DOHH2 (cell line): ENCODE data around the gene IDNK.

ENCODE experiments used
- H3F3A ChIP-seq: fragments of 200-600 bp; sonication (generic), shearing (Covaris generic); 2 replicates; pipeline ENCODE4 v1.6.0; 2016; ENCODE audit warnings: antibody characterized with exemption, mild to moderate bottlenecking; ENCODE audit not compliant: control insufficient read depth, insufficient read depth
- H3K27ac ChIP-seq: fragments of 200-600 bp; sonication (generic); 2 replicates; pipeline ENCODE4 v1.5.1; 2014; ENCODE audit warnings: low read depth, mild to moderate bottlenecking, low read length, moderate library complexity
- H3K27me3 ChIP-seq: fragments of 200-600 bp; sonication (generic); 2 replicates; pipeline ENCODE4 v1.6.1; 2014; ENCODE audit warnings: mild to moderate bottlenecking, low read length, mixed read lengths; ENCODE audit not compliant: control insufficient read depth
- H3K36me3 ChIP-seq: fragments of 200-600 bp; sonication (generic); 2 replicates; pipeline ENCODE4 v1.6.1; 2014; ENCODE audit warnings: mild to moderate bottlenecking, low read length, moderate library complexity, mixed read lengths; ENCODE audit not compliant: control insufficient read depth
- H3K4me1 ChIP-seq: fragments of 200-600 bp; sonication (generic); 2 replicates; pipeline ENCODE4 v1.6.1; 2014; ENCODE audit warnings: mild to moderate bottlenecking, low read length, mixed read lengths; ENCODE audit not compliant: control insufficient read depth
- H3K4me2 ChIP-seq: fragments of 200-600 bp; sonication (generic); 2 replicates; pipeline ENCODE4 v1.6.0; 2014; ENCODE audit warnings: mild to moderate bottlenecking, low read length, moderate library complexity
- H3K4me3 ChIP-seq: fragments of 200-600 bp; sonication (generic); 2 replicates; pipeline ENCODE4 v1.5.1; 2014; ENCODE audit warnings: mild to moderate bottlenecking, low read length, mixed read lengths
- H3K79me2 ChIP-seq: fragments of 200-600 bp; sonication (generic); 2 replicates; pipeline ENCODE4 v1.6.1; 2014; ENCODE audit warnings: mild to moderate bottlenecking, low read length, mixed read lengths; ENCODE audit not compliant: control insufficient read depth
- H3K9me2 ChIP-seq: fragments of 200-600 bp; sonication (generic); replicated peaks from 2 replicates; pipeline ENCODE4 v1.6.1; 2014; ENCODE audit warnings: mild to moderate bottlenecking, low read length, mixed read lengths; ENCODE audit not compliant: control insufficient read depth
- H3K9me3 ChIP-seq: fragments of 200-600 bp; sonication (generic); 2 replicates; pipeline ENCODE4 v1.6.1; 2014; ENCODE audit warnings: antibody characterized with exemption, low read length, mixed read lengths; ENCODE audit not compliant: control insufficient read depth, insufficient read depth
- H4K20me1 ChIP-seq: fragments of 200-600 bp; sonication (generic); 2 replicates; pipeline ENCODE4 v1.6.0; 2014; ENCODE audit warnings: low read depth, mild to moderate bottlenecking, antibody characterized with exemption, low read length, moderate library complexity; ENCODE audit not compliant: control insufficient read depth, insufficient read depth
- EZH2phosphoT487 ChIP-seq: fragments of 200-600 bp; sonication (generic); IDR thresholded peaks from 2 replicates; pipeline ENCODE4 v1.6.1; 2017; ENCODE audit warnings: borderline replicate concordance, mild to moderate bottlenecking, antibody characterized with exemption, low read length, moderate library complexity, mixed read lengths
- TF ChIP-seq, protein P1 (sequence below): fragments of 200-600 bp; sonication (generic); IDR thresholded peaks from one replicate; pipeline ENCODE4 v1.5.1; 2014; ENCODE audit warnings: antibody characterized with exemption, mild to moderate bottlenecking, low read depth, low read length; ENCODE audit not compliant: poor library complexity, severe bottlenecking

Gene IDNK

DNA sequence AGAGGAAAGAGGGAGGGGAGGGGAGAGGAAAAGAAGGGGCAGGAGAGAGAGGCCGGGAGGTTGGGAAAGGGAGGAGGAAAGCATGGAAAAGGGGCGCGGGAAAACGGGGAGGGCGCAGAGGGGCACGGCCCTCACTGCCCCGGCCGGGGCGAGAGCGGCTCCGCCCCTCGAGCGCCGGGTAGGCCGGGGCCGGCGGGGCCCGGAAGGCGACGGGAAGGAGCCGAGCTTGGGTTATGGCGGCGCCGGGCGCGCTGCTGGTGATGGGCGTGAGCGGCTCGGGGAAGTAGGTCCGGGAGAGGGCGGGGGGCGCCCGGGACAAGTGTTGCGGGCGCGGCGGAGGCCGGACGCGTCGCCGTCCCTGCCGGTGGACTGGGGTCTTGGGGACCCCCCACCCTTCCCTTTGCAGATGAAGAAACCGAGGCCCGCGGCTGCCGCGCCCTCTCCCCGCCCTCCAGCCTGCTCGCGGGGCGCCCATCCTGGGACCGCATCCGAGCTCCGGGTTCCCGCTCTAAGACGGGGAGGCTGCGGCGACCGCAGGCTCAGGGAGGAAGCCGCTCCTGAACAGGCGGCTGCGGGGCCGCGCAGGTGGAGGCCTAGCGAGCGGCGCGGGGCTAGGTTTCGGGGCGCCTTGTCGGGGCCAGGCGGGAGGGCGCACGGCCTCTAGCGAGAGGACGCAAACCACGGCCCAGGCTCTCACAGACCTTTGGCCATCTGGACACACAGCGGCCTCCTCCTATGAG is at the start of gene IDNK:
IDNK (plus strand) TSS at position 205 of the 740 bp plus-strand sequence; CDS start at position 234, 29 bp downstream.
- H3K79me2 ChIP-seq: peaks cover 14% of the 10 kb centered on the region
- H3K4me1 ChIP-seq: peaks cover 27% of the 10 kb centered on the region
- peaks cover 13% of the 10 kb centered on the region for H3K36me3 ChIP-seq
- H4K20me1 ChIP-seq: no peaks in the 10 kb centered on the region
- peak within 1 kb of the TSS; percentile 82 for H3K4me3 ChIP-seq
- H3K4me2 ChIP-seq: peak within 1 kb of the TSS; percentile 83
- no peaks in the 10 kb centered on the region for H3K9me2 ChIP-seq
- H3K27me3 ChIP-seq: peaks cover 7% of the 10 kb centered on the region; the same call in 1 of the 2 replicates
- H3F3A ChIP-seq: no peaks in the 10 kb centered on the region
- no peaks in the 10 kb centered on the region for H3K9me3 ChIP-seq
- TF ChIP-seq, protein P1, sequence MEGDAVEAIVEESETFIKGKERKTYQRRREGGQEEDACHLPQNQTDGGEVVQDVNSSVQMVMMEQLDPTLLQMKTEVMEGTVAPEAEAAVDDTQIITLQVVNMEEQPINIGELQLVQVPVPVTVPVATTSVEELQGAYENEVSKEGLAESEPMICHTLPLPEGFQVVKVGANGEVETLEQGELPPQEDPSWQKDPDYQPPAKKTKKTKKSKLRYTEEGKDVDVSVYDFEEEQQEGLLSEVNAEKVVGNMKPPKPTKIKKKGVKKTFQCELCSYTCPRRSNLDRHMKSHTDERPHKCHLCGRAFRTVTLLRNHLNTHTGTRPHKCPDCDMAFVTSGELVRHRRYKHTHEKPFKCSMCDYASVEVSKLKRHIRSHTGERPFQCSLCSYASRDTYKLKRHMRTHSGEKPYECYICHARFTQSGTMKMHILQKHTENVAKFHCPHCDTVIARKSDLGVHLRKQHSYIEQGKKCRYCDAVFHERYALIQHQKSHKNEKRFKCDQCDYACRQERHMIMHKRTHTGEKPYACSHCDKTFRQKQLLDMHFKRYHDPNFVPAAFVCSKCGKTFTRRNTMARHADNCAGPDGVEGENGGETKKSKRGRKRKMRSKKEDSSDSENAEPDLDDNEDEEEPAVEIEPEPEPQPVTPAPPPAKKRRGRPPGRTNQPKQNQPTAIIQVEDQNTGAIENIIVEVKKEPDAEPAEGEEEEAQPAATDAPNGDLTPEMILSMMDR: peak; percentile 9
- no peak for TF ChIP-seq EZH2phosphoT487
- peak within 1 kb of the TSS; percentile 49 for H3K27ac ChIP-seq

DNA sequence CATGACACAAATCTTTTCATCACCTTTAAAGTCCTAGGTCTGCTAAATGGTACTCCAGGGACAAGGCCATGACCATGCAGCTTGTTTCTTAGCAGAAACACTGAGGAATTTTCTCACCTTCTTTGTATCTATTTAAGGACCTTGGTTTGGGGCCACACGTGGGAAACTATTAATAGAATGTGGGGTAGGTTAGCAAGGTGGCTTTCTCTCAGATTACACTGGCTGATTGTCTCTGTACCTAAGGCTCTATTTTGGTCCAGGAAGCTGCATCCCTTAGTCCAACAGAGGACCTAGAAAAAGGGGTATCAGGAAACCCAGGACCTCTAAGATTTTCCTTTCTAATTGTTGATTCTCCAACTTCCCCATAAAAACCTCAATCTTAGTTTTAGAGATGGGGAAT is 48.5 kb upstream of the IDNK start:
- no peaks in the 10 kb centered on the region for H3K4me1 ChIP-seq
- no peaks in the 10 kb centered on the region; the same call in 1 of the 2 replicates for H3K9me3 ChIP-seq
- no peak for TF ChIP-seq EZH2phosphoT487
- TF ChIP-seq, protein P1: no peak
- no peak overlapping the region for H3K27ac ChIP-seq
- H3K79me2 ChIP-seq: no peaks in the 10 kb centered on the region
- H4K20me1 ChIP-seq: no peaks in the 10 kb centered on the region
- H3K27me3 ChIP-seq: peaks cover 4% of the 10 kb centered on the region; the same call in 1 of the 2 replicates
- H3K9me2 ChIP-seq: no peaks in the 10 kb centered on the region
- H3K4me2 ChIP-seq: no peak overlapping the region
- H3K4me3 ChIP-seq: no peak overlapping the region
- no peaks in the 10 kb centered on the region for H3F3A ChIP-seq
- H3K36me3 ChIP-seq: no peaks in the 10 kb centered on the region

DNA sequence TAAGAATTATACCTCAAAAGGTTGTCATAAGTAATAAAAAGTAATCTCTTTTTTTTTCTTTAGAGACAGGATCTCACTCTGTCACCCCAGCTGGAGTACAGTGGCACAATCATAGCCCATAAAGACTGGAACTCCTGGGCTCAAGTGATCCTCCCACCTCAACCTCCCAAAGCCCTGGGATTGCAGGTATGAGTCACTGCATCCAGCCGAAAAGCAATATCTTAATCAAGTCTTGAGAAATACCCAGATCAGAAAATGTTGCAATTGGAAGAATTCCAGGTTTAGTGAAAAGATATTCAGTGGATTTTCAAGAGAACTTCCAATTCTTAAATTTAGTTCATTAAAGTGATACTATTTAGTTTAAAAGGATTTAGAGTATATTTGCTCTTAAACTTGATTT is 40.9 kb upstream of the IDNK start:
- Histone ChIP-seq H4K20me1 (no peaks in the 10 kb centered on the region), H3K9me2 (no peaks in the 10 kb centered on the region), H3K4me1 (no peaks in the 10 kb centered on the region), H3F3A (no peaks in the 10 kb centered on the region), H3K4me2 (no peak overlapping the region), H3K27ac (no peak overlapping the region), H3K27me3 (no peaks in the 10 kb centered on the region), H3K36me3 (no peaks in the 10 kb centered on the region), H3K9me3 (no peaks in the 10 kb centered on the region; the same call in 1 of the 2 replicates), H3K79me2 (no peaks in the 10 kb centered on the region), H3K4me3 (no peak overlapping the region)
- TF ChIP-seq EZH2phosphoT487: no peak
- TF ChIP-seq, protein P1: no peak
